Neural progenitor cell (in vitro differentiated cells): Measurements from ENCODE around the gene PROC.
A peak's percentile ranks its signal among the peaks of the same experiment; 100 is the strongest.

Source experiments
- EZH2phosphoT487 ChIP-seq: fragments of 200-600 bp; sonication (generic); IDR thresholded peaks from 2 replicates; pipeline ENCODE4 v1.6.1; 2017; ENCODE audit warnings: antibody characterized with exemption
- TF ChIP-seq, protein P1 (sequence below): fragments of 200-600 bp; sonication (generic); IDR thresholded peaks from 2 replicates; pipeline ENCODE4 v1.5.1; 2017; ENCODE audit warnings: antibody characterized with exemption, mild to moderate bottlenecking

DNA sequence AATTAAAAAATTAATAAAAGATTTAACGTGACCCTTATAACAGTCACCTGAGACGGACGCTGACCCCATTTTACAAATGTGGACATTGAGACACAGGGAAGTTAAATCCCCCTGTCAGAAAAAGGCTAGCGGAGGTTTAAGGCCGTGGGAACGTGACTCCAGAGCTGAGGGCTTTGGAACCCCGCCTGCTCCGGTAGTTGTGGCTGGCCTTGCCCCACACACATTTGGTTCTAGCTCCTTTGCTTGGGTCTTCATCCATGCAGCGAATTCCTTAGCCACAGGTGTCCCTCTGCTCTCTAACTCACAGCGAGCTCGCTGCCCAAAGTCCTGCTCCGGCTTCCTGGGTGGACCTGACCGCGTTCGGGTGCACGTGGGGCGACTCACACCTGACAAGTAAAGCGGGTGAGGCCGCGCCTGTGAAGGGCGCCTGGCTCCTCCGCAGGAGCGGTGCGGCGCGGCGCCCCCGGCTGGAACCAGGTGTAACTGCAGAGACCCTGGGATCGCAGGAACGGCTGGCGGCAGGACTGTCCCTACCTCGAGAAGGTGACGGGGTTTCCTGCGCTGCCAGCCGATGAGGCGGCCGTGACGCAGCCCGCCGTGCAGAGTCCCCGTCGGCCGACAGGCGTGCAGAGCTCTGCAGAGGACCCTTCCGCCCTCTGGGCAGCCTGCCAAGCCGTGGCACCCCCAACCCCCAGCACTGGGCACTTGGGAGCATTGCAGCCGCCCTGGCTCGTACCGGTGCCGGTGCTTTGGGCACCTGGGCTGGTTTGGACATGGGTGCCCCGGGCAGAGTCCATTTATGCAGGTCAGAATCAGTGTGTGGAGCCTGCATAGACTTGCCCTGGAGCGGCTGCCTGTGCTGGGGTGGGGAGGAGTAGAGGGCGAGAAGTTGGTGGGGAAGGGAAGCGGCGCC is 2.4 kb upstream of the PROC start:
- TF ChIP-seq, protein P1, sequence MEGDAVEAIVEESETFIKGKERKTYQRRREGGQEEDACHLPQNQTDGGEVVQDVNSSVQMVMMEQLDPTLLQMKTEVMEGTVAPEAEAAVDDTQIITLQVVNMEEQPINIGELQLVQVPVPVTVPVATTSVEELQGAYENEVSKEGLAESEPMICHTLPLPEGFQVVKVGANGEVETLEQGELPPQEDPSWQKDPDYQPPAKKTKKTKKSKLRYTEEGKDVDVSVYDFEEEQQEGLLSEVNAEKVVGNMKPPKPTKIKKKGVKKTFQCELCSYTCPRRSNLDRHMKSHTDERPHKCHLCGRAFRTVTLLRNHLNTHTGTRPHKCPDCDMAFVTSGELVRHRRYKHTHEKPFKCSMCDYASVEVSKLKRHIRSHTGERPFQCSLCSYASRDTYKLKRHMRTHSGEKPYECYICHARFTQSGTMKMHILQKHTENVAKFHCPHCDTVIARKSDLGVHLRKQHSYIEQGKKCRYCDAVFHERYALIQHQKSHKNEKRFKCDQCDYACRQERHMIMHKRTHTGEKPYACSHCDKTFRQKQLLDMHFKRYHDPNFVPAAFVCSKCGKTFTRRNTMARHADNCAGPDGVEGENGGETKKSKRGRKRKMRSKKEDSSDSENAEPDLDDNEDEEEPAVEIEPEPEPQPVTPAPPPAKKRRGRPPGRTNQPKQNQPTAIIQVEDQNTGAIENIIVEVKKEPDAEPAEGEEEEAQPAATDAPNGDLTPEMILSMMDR, result peak; percentile 83
- TF ChIP-seq EZH2phosphoT487, result no peak
